Right ventricle myocardium superior (tissue), 1 donor: Measurements from ENCODE around the gene IL10RB. TPM values are rescaled to one million over a fixed set of nuclear protein-coding genes. Genes with fewer than 3 reads are reported as not detected.
"Not testable (repeated sequence)": the region's sequence is repeated elsewhere in the genome, so short reads cannot be mapped to it uniquely, and the experiment has no call there.

Source experiments
- ATAC-seq: fragments of 200-7000 bp; cut with Tn5 transposase; one replicate; pipeline ENCODE4 v1.9.1; 2020; ENCODE audit warnings: mild to moderate bottlenecking; ENCODE audit not compliant: poor library complexity
- DNase-seq: peaks from one replicate; pipeline ENCODE4 v3.0.0-alpha.2; 2020
- intact Hi-C: fragments of 100-400 bp; cut with DNase I; formaldehyde crosslinking; loops from one replicate; pipeline ENCODE4 v1.11.2; 2022
- long read RNA-seq: library from polyadenylated mRNA; unstranded; transcript quantifications from one replicate; pipeline ENCODE4 v2.0.0, GENCODE V29; 2021
- total RNA-seq: library from RNA; stranded (reverse); fragmentation: NEBNext Ultra II Directional; extraction: Animal tissue kit (Norgen Biotek cat#: 25700); gene quantifications from one replicate; pipeline ENCODE4 v1.2.1, GENCODE V29; 2021
- donor health status: DM: no; HTN: yes; CAD: no; lungs with severe emphysema.

The IL10RB gene
- 8.8 TPM for total RNA-seq
- long read RNA-seq, transcript IL10RB-201 (7 exons, 1,963 nt), result major isoform, 25 of 27 reads
- long read RNA-seq, partial matches to known transcripts, result 0 of 27 reads
- long read RNA-seq, other reads (novel, unspliced or antisense), result 1 of 27 reads

- DNase-seq (peak; percentile 83), ATAC-seq (peak; percentile 96)
- intact Hi-C loops, result no loop called here
These were observed at the start of gene IL10RB for GRCh38 chr21:33266050-33266788. Gene IL10RB (plus strand): TSS chr21:33266367. CDS start chr21:33266466, 99 bp downstream.

- DNase-seq, result no peak
- intact Hi-C loops, result no loop called here
- ATAC-seq, result no peak
These were observed 49.0 kb upstream of the IL10RB start for GRCh38 chr21:33217138-33217520.

GRCh38 chr21:33219300-33219699 lies 46.9 kb upstream of the IL10RB start:
- ATAC-seq, result no peak
- no peak for DNase-seq
- intact Hi-C loops, result no loop called here

GRCh38 chr21:33219954-33220353 lies 46.2 kb upstream of the IL10RB start:
- intact Hi-C loops, result no loop called here
- DNase-seq (no peak), ATAC-seq (no peak)

- intact Hi-C loops, DNase-seq, ATAC-seq: not testable (repeated sequence)
These were observed 40.8 kb upstream of the IL10RB start for GRCh38 chr21:33225376-33225775.

- ATAC-seq, result no peak
- no peak for DNase-seq
- intact Hi-C loops, result no loop called here
These were observed 37.7 kb upstream of the IL10RB start for GRCh38 chr21:33228455-33228854.

- no peak for ATAC-seq
- no peak for DNase-seq
- intact Hi-C loops, result no loop called here
These were observed 36.9 kb upstream of the IL10RB start for GRCh38 chr21:33229099-33229783.

GRCh38 chr21:33229784-33230544 lies 36.2 kb upstream of the IL10RB start, which contains the start of gene IFNAR2:
Gene IFNAR2 (plus strand): TSS chr21:33229938. CDS start chr21:33241923, 11,985 bp downstream.
- DNase-seq, result peak; percentile 91
- intact Hi-C loops, result no loop called here

GRCh38 chr21:33230545-33231324 lies 35.4 kb upstream of the IL10RB start:
- peak; percentile 67 for DNase-seq
- intact Hi-C loops, result no loop called here

More at GRCh38 chr21:33229784-33230544, 36.2 kb upstream of the IL10RB start, which contains the start of gene IFNAR2:
- peak; percentile 97 for ATAC-seq

GRCh38 chr21:33231526-33231925 lies 34.6 kb upstream of the IL10RB start:
- ATAC-seq (no peak), DNase-seq (no peak)
- intact Hi-C loops, result no loop called here

More at GRCh38 chr21:33230545-33231324, 35.4 kb upstream of the IL10RB start:
- ATAC-seq, result peak; percentile 60

GRCh38 chr21:33232291-33233034 lies 33.7 kb upstream of the IL10RB start:
- ATAC-seq, result no peak
- intact Hi-C loops, result no loop called here
- no peak for DNase-seq

- intact Hi-C loops, result no loop called here
- no peak for ATAC-seq
- DNase-seq, result no peak
These were observed 31.3 kb upstream of the IL10RB start for GRCh38 chr21:33234635-33235520.

- ATAC-seq (no peak), DNase-seq (no peak)
- intact Hi-C loops, result no loop called here
These were observed 30.0 kb upstream of the IL10RB start for GRCh38 chr21:33236013-33236686.

GRCh38 chr21:33236766-33237165 lies 29.4 kb upstream of the IL10RB start:
- intact Hi-C loops, result no loop called here
- DNase-seq (no peak), ATAC-seq (no peak)

- DNase-seq (no peak), ATAC-seq (no peak)
- intact Hi-C loops, result no loop called here
These were observed 28.7 kb upstream of the IL10RB start for GRCh38 chr21:33237486-33237885.

- DNase-seq, result no peak
- no peak for ATAC-seq
- intact Hi-C loops, result no loop called here
These were observed 28.0 kb upstream of the IL10RB start for GRCh38 chr21:33238146-33238545.
